ENCODE measurements around the gene HSF4. TPM values are rescaled to one million over a fixed set of nuclear protein-coding genes. Genes with fewer than 3 reads are reported as not detected.

Gene HSF4
- total RNA-seq, 1 donor from 2014 or later = 49.1 TPM

GRCh38 chr16:67192781-67193361 lies 28.3 kb downstream of the HSF4 start:
- intact Hi-C loops (cut with DNase I) = loop anchor here (1.0 kb wide), 1 partner anchor 33 kb away; no protein-coding TSS in a partner anchor
- DNase-seq (ENCODE audit: low spot score) = no peak

GRCh38 chr16:67193536-67193935 lies 29.0 kb downstream of the HSF4 start:
- DNase-seq (ENCODE audit: low spot score) = no peak
- intact Hi-C loops (cut with DNase I) = no loop called here

- intact Hi-C loops (cut with DNase I) = no loop called here
- DNase-seq (ENCODE audit: low spot score) = no peak
Observed at GRCh38 chr16:67194260-67194659, 29.7 kb downstream of the HSF4 start.

GRCh38 chr16:67195676-67196075 lies 31.1 kb downstream of the HSF4 start:
- DNase-seq (ENCODE audit: low spot score) = no peak
- intact Hi-C loops (cut with DNase I) = no loop called here

- intact Hi-C loops (cut with DNase I) = no loop called here
- DNase-seq (ENCODE audit: low spot score) = no peak
Observed at GRCh38 chr16:67196881-67197280, 32.3 kb downstream of the HSF4 start.

- intact Hi-C loops (cut with DNase I) = no loop called here
- DNase-seq (ENCODE audit: low spot score) = no peak
Observed at GRCh38 chr16:67197704-67198103, 33.2 kb downstream of the HSF4 start.

- no peak for DNase-seq (ENCODE audit: low spot score)
- intact Hi-C loops (cut with DNase I) = no loop called here
Observed at GRCh38 chr16:67198238-67198734, 33.7 kb downstream of the HSF4 start.

- intact Hi-C loops (cut with DNase I) = no loop called here
- DNase-seq (ENCODE audit: low spot score) = no peak
Observed at GRCh38 chr16:67199011-67199807, 34.7 kb downstream of the HSF4 start, which contains the start of gene ELMO3. Gene ELMO3 (plus strand): TSS chr16:67199131. CDS start chr16:67199327, 196 bp downstream.

- intact Hi-C loops (cut with DNase I) = no loop called here
- DNase-seq (ENCODE audit: low spot score) = no peak
Observed at GRCh38 chr16:67199808-67200198, 35.3 kb downstream of the HSF4 start.

GRCh38 chr16:67200491-67200890 lies 35.9 kb downstream of the HSF4 start:
- DNase-seq (ENCODE audit: low spot score) = no peak
- intact Hi-C loops (cut with DNase I) = no loop called here

- DNase-seq (ENCODE audit: low spot score) = no peak
- intact Hi-C loops (cut with DNase I) = no loop called here
Observed at GRCh38 chr16:67201411-67202345, 37.1 kb downstream of the HSF4 start.

GRCh38 chr16:67202426-67202825 lies 37.9 kb downstream of the HSF4 start:
- intact Hi-C loops (cut with DNase I) = no loop called here
- no peak for DNase-seq (ENCODE audit: low spot score)

GRCh38 chr16:67202956-67203493 lies 38.5 kb downstream of the HSF4 start:
- no peak for DNase-seq (ENCODE audit: low spot score)
- intact Hi-C loops (cut with DNase I) = no loop called here

GRCh38 chr16:67204076-67204475 lies 39.5 kb downstream of the HSF4 start:
- no peak for DNase-seq (ENCODE audit: low spot score)
- intact Hi-C loops (cut with DNase I) = no loop called here

GRCh38 chr16:67206129-67206837 lies 41.7 kb downstream of the HSF4 start:
- DNase-seq (ENCODE audit: low spot score) = no peak
- intact Hi-C loops (cut with DNase I) = no loop called here

- intact Hi-C loops (cut with DNase I) = no loop called here
- no peak for DNase-seq (ENCODE audit: low spot score)
Observed at GRCh38 chr16:67206838-67207248, 42.3 kb downstream of the HSF4 start.

GRCh38 chr16:67207249-67208091 lies 42.9 kb downstream of the HSF4 start:
- intact Hi-C loops (cut with DNase I) = no loop called here
- DNase-seq (ENCODE audit: low spot score) = no peak

All from cardiac septum (tissue), 1 donor.